Activated effector memory CD4-positive, alpha-beta T cell treated with anti-CD3 and anti-CD28 coated beads, Interleukin-2, amount 50 U/mL, for 16 hours (primary cell): Measurements from ENCODE around the gene ZDHHC18.

Experiments
- DNase-seq: peaks from one replicate; pipeline ENCODE4 v3.0.0-alpha.2; 2020

Gene ZDHHC18

GRCh38 chr1:26826261-26827105 is at the start of gene ZDHHC18:
ZDHHC18 (plus strand) TSS chr1:26826688; CDS start chr1:26826805, 117 bp downstream.
- DNase-seq = peak; percentile 91

- no peak for DNase-seq
Observed at GRCh38 chr1:26779098-26779668, 47.3 kb upstream of the ZDHHC18 start.

DNA sequence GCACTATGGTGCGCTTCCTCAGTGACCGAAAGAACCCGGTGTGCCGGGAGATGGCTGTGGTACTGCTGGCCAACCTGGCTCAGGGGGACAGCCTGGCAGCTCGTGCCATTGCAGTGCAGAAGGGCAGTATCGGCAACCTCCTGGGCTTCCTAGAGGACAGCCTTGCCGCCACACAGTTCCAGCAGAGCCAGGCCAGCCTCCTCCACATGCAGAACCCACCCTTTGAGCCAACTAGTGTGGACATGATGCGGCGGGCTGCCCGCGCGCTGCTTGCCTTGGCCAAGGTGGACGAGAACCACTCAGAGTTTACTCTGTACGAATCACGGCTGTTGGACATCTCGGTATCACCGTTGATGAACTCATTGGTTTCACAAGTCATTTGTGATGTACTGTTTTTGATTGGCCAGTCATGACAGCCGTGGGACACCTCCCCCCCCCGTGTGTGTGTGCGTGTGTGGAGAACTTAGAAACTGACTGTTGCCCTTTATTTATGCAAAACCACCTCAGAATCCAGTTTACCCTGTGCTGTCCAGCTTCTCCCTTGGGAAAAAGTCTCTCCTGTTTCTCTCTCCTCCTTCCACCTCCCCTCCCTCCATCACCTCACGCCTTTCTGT is 46.0 kb upstream of the ZDHHC18 start:
- DNase-seq = no peak

- DNase-seq = no peak
Observed at GRCh38 chr1:26781206-26781825, 45.2 kb upstream of the ZDHHC18 start.

DNA sequence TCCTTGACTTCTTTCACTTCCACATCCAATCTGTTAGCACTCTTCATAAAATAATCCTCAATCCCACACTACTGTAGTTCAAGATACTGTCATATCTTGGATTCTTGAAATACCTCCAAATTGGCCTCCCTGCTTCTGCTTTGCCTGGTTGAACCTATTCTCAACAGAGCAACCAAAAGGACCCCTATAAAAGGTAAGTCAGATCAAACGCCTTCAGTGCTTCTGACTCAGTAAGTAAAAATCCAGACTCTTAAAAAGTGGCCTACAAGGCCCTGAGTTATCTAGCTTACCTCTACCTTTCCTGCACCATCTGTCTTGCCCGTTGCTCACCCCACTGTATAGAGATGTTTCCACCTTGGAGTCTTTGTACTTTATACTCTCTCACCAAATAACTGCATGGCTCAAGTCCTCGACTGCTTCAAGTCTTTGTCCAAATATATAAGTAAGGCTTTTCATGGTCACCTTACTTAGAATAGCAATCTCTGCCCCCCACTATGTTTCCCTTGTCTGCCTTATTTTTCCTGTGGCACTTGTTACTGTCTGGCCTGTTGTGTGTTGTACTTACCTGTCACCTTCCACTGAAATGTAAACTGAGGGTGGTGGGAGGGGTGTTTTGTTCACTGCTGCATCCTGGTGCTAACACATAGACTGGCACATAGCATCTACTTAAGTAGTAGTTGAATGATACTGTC is 43.8 kb upstream of the ZDHHC18 start:
- DNase-seq = no peak

- no peak for DNase-seq
Observed at GRCh38 chr1:26783646-26784022, 42.9 kb upstream of the ZDHHC18 start.

DNA sequence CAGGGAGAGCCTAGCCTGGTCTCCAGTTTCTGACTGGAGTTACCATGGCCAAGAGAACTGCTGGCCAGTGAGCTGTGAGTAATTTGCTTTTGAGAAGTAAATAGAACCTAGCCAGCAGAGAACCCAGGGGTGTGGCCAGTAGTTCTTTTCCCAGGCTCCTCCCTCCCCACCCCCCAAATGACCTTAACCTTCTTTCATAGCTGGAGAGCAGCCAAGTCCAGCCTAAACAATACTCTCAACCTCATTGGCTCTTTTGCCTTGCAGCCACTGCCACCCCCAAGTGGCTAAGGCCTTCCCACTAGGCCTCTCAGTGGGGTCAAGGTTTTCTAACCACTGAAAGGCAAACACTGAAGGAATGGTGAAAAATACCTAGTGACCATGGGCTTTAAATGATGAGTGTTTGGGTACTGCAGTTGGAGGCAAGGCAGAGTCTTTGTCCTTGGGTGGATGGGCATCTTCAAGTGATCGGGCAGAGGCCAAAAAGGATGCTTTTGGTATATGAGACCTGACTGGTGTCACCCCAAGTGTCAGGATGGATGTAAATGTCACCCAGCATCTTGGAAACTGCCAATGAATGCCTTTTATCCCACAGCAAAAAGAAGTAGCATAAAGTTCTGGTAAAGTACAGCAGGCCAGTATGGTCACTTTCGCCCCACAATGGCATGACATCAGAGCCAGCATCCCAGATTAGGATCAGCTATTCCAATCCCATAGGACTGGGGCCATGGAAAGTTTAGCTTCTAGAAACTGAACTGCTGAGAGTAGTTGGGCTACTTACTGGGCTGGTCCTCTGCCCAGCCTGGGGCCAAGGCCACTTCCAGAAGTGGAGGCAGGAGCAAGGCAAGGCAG is 42.2 kb upstream of the ZDHHC18 start:
- DNase-seq = no peak

- DNase-seq = no peak
Observed at GRCh38 chr1:26784886-26785285, 41.6 kb upstream of the ZDHHC18 start.

- DNase-seq = no peak
Observed at GRCh38 chr1:26785611-26786436, 40.7 kb upstream of the ZDHHC18 start.

DNA sequence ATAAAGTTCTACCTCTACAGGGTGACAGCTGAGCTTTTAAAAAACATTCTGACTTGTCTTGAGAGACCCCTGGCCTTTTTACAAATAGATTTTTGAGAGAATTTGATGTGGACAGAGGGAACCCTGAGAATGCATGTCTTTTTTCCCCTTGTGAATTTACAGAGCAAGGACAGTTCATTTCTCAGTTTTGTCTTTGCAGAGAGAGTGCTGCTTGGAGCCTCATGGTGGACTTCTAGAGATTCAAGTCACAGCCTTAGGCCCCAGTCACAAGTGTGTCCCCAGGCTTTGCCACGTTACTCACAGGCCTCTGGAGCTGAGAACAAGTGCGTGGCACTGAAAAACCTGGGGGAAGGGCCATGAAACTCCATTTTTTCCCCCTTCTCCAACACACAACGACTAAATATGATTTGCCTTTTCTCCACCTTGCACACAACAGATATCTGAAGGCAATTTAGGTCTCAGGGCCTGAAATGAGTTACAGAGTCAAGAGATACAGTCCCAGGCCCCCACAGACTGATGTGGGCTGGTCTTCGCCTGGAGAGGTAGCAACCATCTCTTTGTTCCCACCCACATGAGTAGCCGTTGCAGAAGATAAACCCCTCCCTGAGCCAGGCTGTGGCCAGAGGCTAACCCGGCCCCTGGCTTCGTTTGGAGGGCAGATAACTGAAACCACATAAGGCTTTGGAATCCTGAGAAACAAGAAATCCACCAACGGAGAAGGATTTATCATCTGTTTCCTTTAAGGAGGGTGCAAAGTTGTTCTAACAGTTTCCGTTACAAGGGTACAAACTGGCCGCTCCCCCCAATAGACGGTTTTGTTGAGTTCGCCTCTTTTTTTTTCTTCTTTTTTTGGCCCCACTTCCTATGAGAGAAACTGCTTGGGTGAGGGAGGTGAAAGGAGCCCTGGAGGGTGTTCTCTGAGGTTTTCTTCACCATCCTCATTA is 39.8 kb upstream of the ZDHHC18 start:
- peak; percentile 71 for DNase-seq

GRCh38 chr1:26787381-26787705 is 39.1 kb upstream of the ZDHHC18 start:
- DNase-seq = peak; percentile 85

GRCh38 chr1:26787706-26788514 is 38.6 kb upstream of the ZDHHC18 start, which contains the start of gene PIGV:
PIGV (plus strand) TSS chr1:26787950; CDS start chr1:26790816, 2,866 bp downstream.
- peak; percentile 96 for DNase-seq

- DNase-seq = no peak
Observed at GRCh38 chr1:26788515-26788785, 38.0 kb upstream of the ZDHHC18 start.

DNA sequence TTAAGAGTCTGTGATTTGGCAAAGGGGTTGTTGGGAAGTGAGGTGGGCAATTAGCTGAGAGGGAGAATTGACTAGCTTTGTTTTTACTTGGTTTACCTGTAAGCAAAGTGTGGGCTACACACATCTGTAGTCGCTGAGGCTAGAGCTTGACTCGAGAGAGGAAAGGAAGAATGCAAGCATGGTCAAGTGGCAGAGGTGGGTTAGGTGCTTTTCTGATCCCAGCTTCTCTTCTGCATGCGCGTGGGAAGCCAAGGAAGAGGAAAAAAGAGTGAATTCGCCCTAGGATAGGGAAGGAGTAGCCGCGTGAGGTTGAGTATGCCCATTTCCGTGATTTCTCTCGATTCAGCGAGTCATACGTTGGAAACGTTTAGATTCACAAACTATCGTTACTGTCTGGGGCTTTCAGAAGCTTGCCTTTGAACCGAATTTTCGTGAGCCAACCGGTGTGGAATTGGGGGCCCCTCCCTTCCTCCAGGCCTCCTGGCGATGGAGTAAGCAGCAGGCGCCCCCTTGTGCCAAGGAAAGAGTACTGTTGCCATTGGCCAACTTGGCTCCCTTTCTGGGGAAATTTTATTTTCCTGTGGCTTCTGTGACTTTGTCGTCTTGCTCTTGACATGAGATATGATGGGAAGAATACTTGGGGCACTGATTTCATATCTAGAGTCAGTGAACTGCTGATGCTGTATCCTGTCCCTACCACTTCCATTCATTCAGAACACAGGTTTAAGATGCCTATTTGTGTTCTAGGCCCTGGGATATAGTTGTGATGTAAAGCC is 37.5 kb upstream of the ZDHHC18 start:
- peak; percentile 94 for DNase-seq

GRCh38 chr1:26789612-26789865 is 36.9 kb upstream of the ZDHHC18 start:
- DNase-seq = no peak

DNA sequence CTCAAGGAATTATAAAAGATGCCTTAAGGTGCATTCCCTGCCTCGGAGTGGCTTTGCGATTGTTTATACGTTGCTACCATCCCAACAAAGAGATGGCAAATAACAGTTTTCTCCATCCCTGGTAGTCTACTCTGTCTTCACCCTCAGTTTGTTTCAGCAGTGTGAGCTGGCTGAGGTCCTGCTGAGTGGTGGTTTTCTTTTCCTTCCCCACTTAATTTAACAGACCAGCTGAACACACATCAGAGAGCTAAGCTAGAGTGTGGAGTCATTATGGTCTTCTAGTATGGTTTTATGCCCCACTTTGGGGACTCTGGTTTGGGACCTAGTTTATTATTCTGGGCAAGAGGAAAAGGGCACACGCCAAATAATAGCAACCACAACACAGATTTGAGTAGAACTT is 36.6 kb upstream of the ZDHHC18 start:
- no peak for DNase-seq

DNA sequence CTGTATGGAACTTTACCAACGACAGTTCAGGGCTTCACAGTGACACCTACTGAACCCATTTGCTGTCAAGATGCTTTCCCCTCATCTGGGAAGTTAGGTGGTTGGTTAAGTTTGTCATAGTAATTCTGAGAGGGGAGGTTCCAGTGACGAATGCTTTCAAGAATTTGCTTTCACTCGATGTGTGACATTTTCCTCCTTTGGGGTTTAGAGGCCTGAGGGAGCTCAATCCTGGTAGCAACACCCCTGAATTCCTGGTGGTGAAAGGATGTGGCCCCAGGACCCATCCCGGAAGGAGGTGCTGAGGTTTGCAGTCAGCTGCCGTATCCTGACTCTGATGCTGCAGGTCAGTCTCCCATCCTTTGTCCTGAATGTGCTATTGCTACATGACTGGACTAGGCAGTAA is 35.9 kb upstream of the ZDHHC18 start:
- DNase-seq = no peak

DNA sequence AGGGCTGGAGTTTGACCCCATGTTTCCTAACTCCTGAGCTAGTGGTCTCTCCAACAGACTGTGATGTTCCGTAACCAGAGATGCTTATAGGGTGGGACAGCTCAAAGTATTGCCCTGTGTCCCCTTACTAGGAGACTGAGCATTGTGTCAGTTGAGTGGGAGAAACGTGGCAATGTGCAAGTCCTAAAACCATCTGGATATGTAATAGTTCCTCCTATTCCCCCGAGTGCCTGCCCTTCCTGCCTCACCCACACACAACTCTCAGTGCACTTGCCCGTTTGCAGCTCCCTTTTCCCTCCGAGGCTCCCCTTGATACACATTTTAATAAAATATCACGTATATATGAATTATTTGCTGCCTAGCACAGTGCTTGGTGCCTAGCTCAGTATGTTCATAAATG is 35.3 kb upstream of the ZDHHC18 start:
- no peak for DNase-seq

- DNase-seq = no peak
Observed at GRCh38 chr1:26791626-26792025, 34.9 kb upstream of the ZDHHC18 start.
